Activated naive CD8-positive, alpha-beta T cell treated with anti-CD3 and anti-CD28 coated beads, Interleukin-2, amount 50 U/mL, for 24 hours (primary cell): ENCODE measurements around the gene ABCA7.

ENCODE experiments used
- ATAC-seq: fragments of 150-1000 bp; cut with Tn5 transposase; one replicate; pipeline ENCODE4 v1.10.0; 2021
- DNase-seq: peaks from one replicate; pipeline ENCODE4 v3.0.0; 2021
- H3K27ac Mint-ChIP-seq: one replicate; pipeline ENCODE4 v1.8.0; 2021; ENCODE audit warnings: mild to moderate bottlenecking, mixed read lengths
- H3K27me3 Mint-ChIP-seq: one replicate; pipeline ENCODE4 v1.8.0; 2021; ENCODE audit warnings: mixed read lengths
- H3K36me3 Mint-ChIP-seq: one replicate; pipeline ENCODE4 v1.8.0; 2021; ENCODE audit warnings: low read depth, mixed read lengths
- H3K4me1 Mint-ChIP-seq: one replicate; pipeline ENCODE4 v1.8.0; 2021; ENCODE audit warnings: mixed read lengths
- H3K4me3 Mint-ChIP-seq: one replicate; pipeline ENCODE4 v1.8.0; 2021; ENCODE audit warnings: mild to moderate bottlenecking, moderate library complexity, mixed read lengths
- H3K9me3 Mint-ChIP-seq: one replicate; pipeline ENCODE4 v1.8.0; 2021; ENCODE audit warnings: mixed read lengths

ABCA7 gene

GRCh38 chr19:1082928-1083816 is 43.3 kb downstream of the ABCA7 start:
- Mint-ChIP-seq H3K4me1 (peaks cover 49% of the 10 kb centered on the region), H3K27ac (no peak overlapping the region), H3K36me3 (peaks cover 30% of the 10 kb centered on the region), H3K9me3 (no peaks in the 10 kb centered on the region), H3K27me3 (no peaks in the 10 kb centered on the region), H3K4me3 (no peak overlapping the region)
- ATAC-seq = no peak
- DNase-seq = no peak

- peaks cover 57% of the 10 kb centered on the region for H3K4me1 Mint-ChIP-seq
- no peaks in the 10 kb centered on the region for H3K9me3 Mint-ChIP-seq
- peaks cover 33% of the 10 kb centered on the region for H3K36me3 Mint-ChIP-seq
- no peaks in the 10 kb centered on the region for H3K27me3 Mint-ChIP-seq
- no peak for DNase-seq
- H3K27ac Mint-ChIP-seq = no peak overlapping the region
- H3K4me3 Mint-ChIP-seq = no peak overlapping the region
- no peak for ATAC-seq
Observed at GRCh38 chr19:1084024-1084868, 44.3 kb downstream of the ABCA7 start.

- H3K4me3 Mint-ChIP-seq = peak overlapping the region; percentile 7
- peaks cover 32% of the 10 kb centered on the region for H3K36me3 Mint-ChIP-seq
- H3K27me3 Mint-ChIP-seq = no peaks in the 10 kb centered on the region
- DNase-seq (no peak), ATAC-seq (no peak)
- peaks cover 53% of the 10 kb centered on the region for H3K4me1 Mint-ChIP-seq
- peak overlapping the region; percentile 59 for H3K27ac Mint-ChIP-seq
- no peaks in the 10 kb centered on the region for H3K9me3 Mint-ChIP-seq
Observed at GRCh38 chr19:1085053-1085658, 45.2 kb downstream of the ABCA7 start.

- Mint-ChIP-seq H3K4me3 (no peak overlapping the region), H3K36me3 (peaks cover 33% of the 10 kb centered on the region), H3K4me1 (peaks cover 52% of the 10 kb centered on the region), H3K9me3 (no peaks in the 10 kb centered on the region), H3K27ac (peak overlapping the region; percentile 59), H3K27me3 (no peaks in the 10 kb centered on the region)
- DNase-seq (no peak), ATAC-seq (no peak)
Observed at GRCh38 chr19:1085676-1086442, 46.0 kb downstream of the ABCA7 start.

- no peak for ATAC-seq
- H3K4me3 Mint-ChIP-seq = no peak overlapping the region
- no peaks in the 10 kb centered on the region for H3K9me3 Mint-ChIP-seq
- peaks cover 32% of the 10 kb centered on the region for H3K36me3 Mint-ChIP-seq
- DNase-seq = no peak
- peaks cover 51% of the 10 kb centered on the region for H3K4me1 Mint-ChIP-seq
- no peaks in the 10 kb centered on the region for H3K27me3 Mint-ChIP-seq
- H3K27ac Mint-ChIP-seq = no peak overlapping the region
Observed at GRCh38 chr19:1086613-1087012, 46.7 kb downstream of the ABCA7 start.

- H3K4me1 Mint-ChIP-seq = peaks cover 55% of the 10 kb centered on the region
- no peak for DNase-seq
- H3K27ac Mint-ChIP-seq = peak overlapping the region; percentile 81
- no peaks in the 10 kb centered on the region for H3K27me3 Mint-ChIP-seq
- ATAC-seq = peak; percentile 8
- H3K36me3 Mint-ChIP-seq = peaks cover 28% of the 10 kb centered on the region
- no peaks in the 10 kb centered on the region for H3K9me3 Mint-ChIP-seq
- peak overlapping the region; percentile 49 for H3K4me3 Mint-ChIP-seq
Observed at GRCh38 chr19:1087813-1088415, 48.0 kb downstream of the ABCA7 start.

GRCh38 chr19:1088416-1089010 is 48.6 kb downstream of the ABCA7 start:
- Mint-ChIP-seq H3K36me3 (peaks cover 27% of the 10 kb centered on the region), H3K4me1 (peaks cover 60% of the 10 kb centered on the region), H3K9me3 (no peaks in the 10 kb centered on the region), H3K4me3 (no peak overlapping the region), H3K27me3 (no peaks in the 10 kb centered on the region), H3K27ac (peak overlapping the region; percentile 81)
- no peak for DNase-seq
- ATAC-seq = no peak

GRCh38 chr19:1089126-1089771 is 49.3 kb downstream of the ABCA7 start:
- peaks cover 59% of the 10 kb centered on the region for H3K4me1 Mint-ChIP-seq
- H3K36me3 Mint-ChIP-seq = peaks cover 25% of the 10 kb centered on the region
- no peak overlapping the region for H3K4me3 Mint-ChIP-seq
- DNase-seq = no peak
- H3K27me3 Mint-ChIP-seq = no peaks in the 10 kb centered on the region
- ATAC-seq = no peak
- H3K27ac Mint-ChIP-seq = no peak overlapping the region
- H3K9me3 Mint-ChIP-seq = no peaks in the 10 kb centered on the region

- H3K36me3 Mint-ChIP-seq = peaks cover 25% of the 10 kb centered on the region
- no peaks in the 10 kb centered on the region for H3K9me3 Mint-ChIP-seq
- peak; percentile 22 for ATAC-seq
- H3K27ac Mint-ChIP-seq = no peak overlapping the region
- no peaks in the 10 kb centered on the region for H3K27me3 Mint-ChIP-seq
- peaks cover 55% of the 10 kb centered on the region for H3K4me1 Mint-ChIP-seq
- DNase-seq = no peak
- no peak overlapping the region for H3K4me3 Mint-ChIP-seq
Observed at GRCh38 chr19:1089891-1090290, 50.0 kb downstream of the ABCA7 start.

- peak overlapping the region; percentile 46 for H3K27ac Mint-ChIP-seq
- peak overlapping the region; percentile 34 for H3K4me3 Mint-ChIP-seq
- H3K36me3 Mint-ChIP-seq = peaks cover 18% of the 10 kb centered on the region
- H3K9me3 Mint-ChIP-seq = no peaks in the 10 kb centered on the region
- peak; percentile 42 for ATAC-seq
- DNase-seq = peak; percentile 72
- H3K4me1 Mint-ChIP-seq = peaks cover 62% of the 10 kb centered on the region
- H3K27me3 Mint-ChIP-seq = no peaks in the 10 kb centered on the region
Observed at GRCh38 chr19:1090731-1091543, 51.0 kb downstream of the ABCA7 start.

- ATAC-seq (no peak), DNase-seq (no peak)
- H3K36me3 Mint-ChIP-seq = peaks cover 18% of the 10 kb centered on the region
- H3K4me1 Mint-ChIP-seq = peaks cover 64% of the 10 kb centered on the region
- H3K27ac Mint-ChIP-seq = no peak overlapping the region
- H3K27me3 Mint-ChIP-seq = no peaks in the 10 kb centered on the region
- no peaks in the 10 kb centered on the region for H3K9me3 Mint-ChIP-seq
- no peak overlapping the region for H3K4me3 Mint-ChIP-seq
Observed at GRCh38 chr19:1091544-1092175, 51.8 kb downstream of the ABCA7 start.

- Mint-ChIP-seq H3K9me3 (no peaks in the 10 kb centered on the region), H3K4me1 (peaks cover 57% of the 10 kb centered on the region), H3K27me3 (no peaks in the 10 kb centered on the region), H3K4me3 (peak overlapping the region; percentile 89), H3K36me3 (peaks cover 9% of the 10 kb centered on the region), H3K27ac (peak overlapping the region; percentile 31)
- ATAC-seq (no peak), DNase-seq (no peak)
Observed at GRCh38 chr19:1093330-1093729, 53.4 kb downstream of the ABCA7 start.
